ENCODE data around the gene LRRIQ3. TPM values are rescaled to one million over a fixed set of nuclear protein-coding genes. Genes with fewer than 3 reads are reported as not detected.

LRRIQ3 gene
- total RNA-seq, 6 experiments from 2014 or later: 0.33 to 2.3 (median 0.68) TPM; not detected in 1

DNA sequence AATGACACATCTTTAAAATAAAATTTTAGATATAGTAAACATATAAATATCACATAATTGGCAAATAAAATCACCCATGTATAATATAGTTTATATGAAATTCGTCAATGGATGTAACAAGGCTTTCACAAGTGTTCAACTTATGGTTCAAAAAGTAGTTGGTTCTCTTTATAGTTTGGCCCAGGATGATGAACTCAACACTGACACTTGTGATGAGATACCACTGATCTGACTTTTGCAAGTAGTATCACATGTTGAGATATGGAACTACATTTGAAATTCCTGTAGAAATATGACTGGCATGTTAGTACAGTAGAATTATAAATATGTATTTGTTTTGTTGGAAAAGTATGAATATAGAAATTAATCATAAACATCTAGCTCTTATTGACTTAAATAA, 39.1 kb upstream of the LRRIQ3 start:
- no peaks in the 10 kb centered on the region for H3K36me3 ChIP-seq
- no peak overlapping the region for H3K27ac ChIP-seq
- H3K4me1 ChIP-seq: no peaks in the 10 kb centered on the region
- H3K27me3 ChIP-seq: no peaks in the 10 kb centered on the region
- DNase-seq (no peak), ATAC-seq (no peak)
- H3K9me3 ChIP-seq: no peaks in the 10 kb centered on the region
- 30% methylated on average over 1 of the region's 1 CpG for WGBS (ENCODE audit: insufficient coverage, low coverage, low lambda C conversion rate, missing lambda C conversion rate)
- H3K4me3 ChIP-seq: no peak overlapping the region
- intact Hi-C loops (cut with DNase I): no loop called here
- no peak for TF ChIP-seq POLR2A (IDR thresholded peaks at IDR 0.05)
- TF ChIP-seq, protein P1, sequence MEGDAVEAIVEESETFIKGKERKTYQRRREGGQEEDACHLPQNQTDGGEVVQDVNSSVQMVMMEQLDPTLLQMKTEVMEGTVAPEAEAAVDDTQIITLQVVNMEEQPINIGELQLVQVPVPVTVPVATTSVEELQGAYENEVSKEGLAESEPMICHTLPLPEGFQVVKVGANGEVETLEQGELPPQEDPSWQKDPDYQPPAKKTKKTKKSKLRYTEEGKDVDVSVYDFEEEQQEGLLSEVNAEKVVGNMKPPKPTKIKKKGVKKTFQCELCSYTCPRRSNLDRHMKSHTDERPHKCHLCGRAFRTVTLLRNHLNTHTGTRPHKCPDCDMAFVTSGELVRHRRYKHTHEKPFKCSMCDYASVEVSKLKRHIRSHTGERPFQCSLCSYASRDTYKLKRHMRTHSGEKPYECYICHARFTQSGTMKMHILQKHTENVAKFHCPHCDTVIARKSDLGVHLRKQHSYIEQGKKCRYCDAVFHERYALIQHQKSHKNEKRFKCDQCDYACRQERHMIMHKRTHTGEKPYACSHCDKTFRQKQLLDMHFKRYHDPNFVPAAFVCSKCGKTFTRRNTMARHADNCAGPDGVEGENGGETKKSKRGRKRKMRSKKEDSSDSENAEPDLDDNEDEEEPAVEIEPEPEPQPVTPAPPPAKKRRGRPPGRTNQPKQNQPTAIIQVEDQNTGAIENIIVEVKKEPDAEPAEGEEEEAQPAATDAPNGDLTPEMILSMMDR (IDR thresholded peaks at IDR 0.05): no peak

DNA sequence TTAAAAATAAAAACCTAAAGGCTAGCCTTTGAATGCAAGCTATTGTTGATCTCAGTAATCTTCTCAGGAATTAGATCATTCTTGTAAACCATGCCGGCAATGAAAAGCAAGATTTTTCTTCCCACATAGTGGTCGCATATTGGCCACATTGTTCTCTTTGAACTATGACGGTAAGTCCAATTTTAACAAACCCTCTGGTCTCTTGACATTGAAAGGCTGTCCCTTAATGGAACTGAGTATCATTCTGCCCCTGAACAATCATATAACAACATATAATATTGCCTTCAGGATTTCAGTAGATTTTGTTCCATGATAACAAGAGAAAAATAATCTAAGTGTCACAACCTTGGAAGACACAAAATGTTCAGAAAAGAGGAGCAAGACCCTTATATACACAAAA, 38.5 kb upstream of the LRRIQ3 start:
- ATAC-seq: no peak
- Histone ChIP-seq H3K36me3 (no peaks in the 10 kb centered on the region), H3K27me3 (no peaks in the 10 kb centered on the region), H3K27ac (no peak overlapping the region), H3K9me3 (no peaks in the 10 kb centered on the region), H3K4me1 (no peaks in the 10 kb centered on the region), H3K4me3 (no peak overlapping the region)
- intact Hi-C loops (cut with DNase I): no loop called here
- TF ChIP-seq, protein P1 (IDR thresholded peaks at IDR 0.05): no peak
- TF ChIP-seq POLR2A (IDR thresholded peaks at IDR 0.05): no peak
- no peak for DNase-seq
- 78% methylated on average over 3 of the region's 3 CpGs for WGBS (ENCODE audit: insufficient coverage, low coverage, low lambda C conversion rate, missing lambda C conversion rate)

DNA sequence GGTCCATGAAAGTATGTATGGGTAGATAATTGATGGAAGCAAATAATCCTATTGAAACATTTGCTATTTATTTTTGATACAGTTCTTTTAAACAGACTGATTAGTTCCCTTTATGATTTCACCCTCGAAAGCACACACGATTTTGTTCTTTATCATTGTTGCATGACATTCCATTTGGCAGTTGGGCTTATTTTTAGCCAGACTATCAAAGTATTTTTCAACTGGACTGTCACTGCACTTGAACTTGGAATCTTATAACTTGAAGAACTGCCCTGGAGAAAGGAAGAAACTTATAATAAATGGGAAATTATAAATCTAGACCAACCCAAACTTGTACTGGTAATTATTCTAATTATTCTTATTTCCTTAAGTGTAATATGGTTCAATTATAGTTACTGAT, 37.2 kb upstream of the LRRIQ3 start, which contains the start of gene TNNI3K:
Gene TNNI3K, plus strand, starts transcription at position 235 of the 400 bp plus-strand sequence. Its CDS starts 65 bp downstream, at position 300.
- Histone ChIP-seq H3K4me1 (no peaks in the 10 kb centered on the region), H3K27ac (no peak within 1 kb of the TSS), H3K27me3 (no peaks in the 10 kb centered on the region), H3K4me3 (no peak within 1 kb of the TSS), H3K36me3 (no peaks in the 10 kb centered on the region), H3K9me3 (no peaks in the 10 kb centered on the region)
- WGBS (ENCODE audit: insufficient coverage, low coverage, low lambda C conversion rate, missing lambda C conversion rate): 42% methylated on average over 2 of the region's 2 CpGs
- ATAC-seq: no peak
- no peak for TF ChIP-seq POLR2A (IDR thresholded peaks at IDR 0.05)
- TF ChIP-seq, protein P1 (IDR thresholded peaks at IDR 0.05): no peak
- intact Hi-C loops (cut with DNase I): no loop called here
- DNase-seq: no peak

DNA sequence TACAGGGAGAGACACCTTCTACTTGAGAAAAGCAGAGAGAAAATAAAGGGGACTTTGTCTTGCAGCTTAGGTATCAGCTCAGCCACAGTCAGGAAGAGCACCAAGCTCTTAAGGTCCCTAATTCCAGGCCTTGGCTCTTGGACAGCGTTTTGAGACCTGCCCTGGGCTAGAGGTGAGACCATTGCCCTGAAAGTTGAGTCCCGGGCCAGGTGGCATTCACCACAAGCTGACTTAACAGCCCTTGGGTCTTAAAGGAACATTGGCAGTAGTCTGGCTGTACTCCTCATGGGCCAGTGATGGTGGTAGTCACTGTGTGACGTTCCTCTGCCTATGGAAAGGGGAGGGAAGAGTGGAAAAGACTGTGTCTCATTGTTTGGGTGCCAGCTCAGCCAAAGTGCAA, 25.5 kb upstream of the LRRIQ3 start:
- 25% methylated on average over 1 of the region's 3 CpGs for WGBS (ENCODE audit: insufficient coverage, low coverage, low lambda C conversion rate, missing lambda C conversion rate)
- intact Hi-C loops (cut with DNase I): no loop called here
- no peak overlapping the region for H3K4me3 ChIP-seq

More for the DNA sequence above, 25.5 kb upstream of the LRRIQ3 start:
- H3K4me1 ChIP-seq: no peaks in the 10 kb centered on the region
- ATAC-seq (no peak), DNase-seq (peak in 1 of 3 donors; percentile 20)
- H3K27me3 ChIP-seq: no peaks in the 10 kb centered on the region
- peaks cover 0 to 3% (median 0%) of the 10 kb centered on the region in 4 donors for H3K9me3 ChIP-seq
- H3K36me3 ChIP-seq: no peaks in the 10 kb centered on the region
- TF ChIP-seq, protein P1 (IDR thresholded peaks at IDR 0.05): no peak
- TF ChIP-seq POLR2A (IDR thresholded peaks at IDR 0.05): no peak
- no peak overlapping the region for H3K27ac ChIP-seq

Measured in right lobe of liver (tissue), 6 donors.